Lung (tissue), 12 donors: ENCODE results near the gene P3R3URF. TPM values are rescaled to one million over a fixed set of nuclear protein-coding genes. Genes with fewer than 3 reads are reported as not detected.

Experiments used
- ATAC-seq: fragments of 200-7000 bp; cut with Tn5 transposase; one replicate; pipeline ENCODE4 v1.9.1; 2020; ENCODE audit warnings: moderate number of reproducible peaks; ENCODE audit not compliant: insufficient read depth, low FRiP score
- DNase-seq, 3 donors: peaks; one replicate each; pipeline ENCODE4 v3.0.0-alpha.2; 2013 to 2017
- H3K27ac ChIP-seq, 2 donors: one replicate each; pipeline ENCODE4 v1.5.1; 2013; ENCODE audit warnings: mild to moderate bottlenecking in 2 of 2, moderate library complexity in 2 of 2, control low read depth in 1 of 2, inconsistent platforms in 1 of 2, low read depth in 1 of 2, low read length in 1 of 2
- H3K27me3 ChIP-seq, 3 donors: one replicate each; pipeline ENCODE4 v1.5.1; 2013; ENCODE audit warnings: low read length in 2 of 3; ENCODE audit not compliant: control insufficient read depth in 3 of 3, insufficient read depth in 3 of 3
- H3K36me3 ChIP-seq, 4 donors: one replicate each; pipeline ENCODE4 v1.5.1; 2013; ENCODE audit warnings: low read length in 4 of 4, mild to moderate bottlenecking in 1 of 4, moderate library complexity in 1 of 4; ENCODE audit not compliant: control insufficient read depth in 4 of 4, insufficient read depth in 4 of 4
- H3K4me1 ChIP-seq, 5 donors: one replicate each; pipeline ENCODE4 v1.5.1; 2013; ENCODE audit warnings: low read length in 5 of 5, mild to moderate bottlenecking in 2 of 5, moderate library complexity in 1 of 5; ENCODE audit not compliant: control insufficient read depth in 5 of 5, insufficient read depth in 5 of 5
- H3K4me3 ChIP-seq: one replicate; pipeline ENCODE4 v1.5.1; 2013; ENCODE audit warnings: mild to moderate bottlenecking, control low read depth, moderate library complexity
- H3K9ac ChIP-seq, 2 donors: one replicate each; pipeline ENCODE4 v1.5.1; 2013; ENCODE audit warnings: low read length in 2 of 2, control low read depth in 1 of 2; ENCODE audit not compliant: insufficient read depth in 1 of 2
- H3K9me3 ChIP-seq, 4 donors: one replicate each; pipeline ENCODE4 v1.5.1; 2013; ENCODE audit warnings: low read length in 3 of 4, mild to moderate bottlenecking in 1 of 4, moderate library complexity in 1 of 4; ENCODE audit not compliant: control insufficient read depth in 4 of 4, insufficient read depth in 3 of 4
- CTCF ChIP-seq: IDR thresholded peaks from 2 replicates; pipeline ENCODE4 v1.5.1; 2012; ENCODE audit warnings: mild to moderate bottlenecking; ENCODE audit errors: control extremely low read depth, extremely low read depth
- WGBS, 2 donors: extraction: QIAGEN DNeasy Blood & Tissue Kit; methylation state at CpG; one replicate each; pipeline ENCODE4 v1.1.7; 2013; 5-methylcytosine and 5-hydroxymethylcytosine counted together
- polyA plus RNA-seq, 2 donors: library from polyadenylated mRNA; stranded (reverse); fragments of 200-250 nt; gene quantifications; one replicate each; pipeline ENCODE4 v1.2.1, GENCODE V29; 2013
- total RNA-seq, 2 donors: library from RNA; depleted of rRNA in 1 of 2; stranded (reverse); fragments of >200 nt in 1 of 2; gene quantifications; one replicate each; pipeline ENCODE4 v1.2.1, GENCODE V29; 2014 to 2021
- donor health status: control.
- donor health status: control.
- donor health status: Bipolar disorder and iron deficiency.
- donor health status: healthy.
- donor health status: DM: yes; HTN: yes; CAD: no.

Gene P3R3URF
- total and polyA plus RNA-seq, 4 donors: not detected

GRCh38 chr1:46203738-46204405, 27.6 kb upstream of the P3R3URF start:
- Histone ChIP-seq H3K4me3 (peak overlapping the region; percentile 68), H3K27ac (peak overlapping the region; percentile 35 to 89), H3K9me3 (no peaks in the 10 kb centered on the region), H3K27me3 (no peaks in the 10 kb centered on the region), H3K4me1 (peaks cover 0 to 15% (median 8%) of the 10 kb centered on the region in 5 donors), H3K9ac (peak overlapping the region; percentile 34 to 55), H3K36me3 (no peaks in the 10 kb centered on the region)
- WGBS, 2 donors: 26 to 41% methylated on average over 14 of the region's 14 CpGs
- no peak for TF ChIP-seq CTCF
- no peak for ATAC-seq
- no peak for DNase-seq

GRCh38 chr1:46199233-46199749, 23.0 kb upstream of the P3R3URF start:
- Histone ChIP-seq H3K4me3 (no peak overlapping the region), H3K27ac (no peak overlapping the region), H3K9ac (no peak overlapping the region), H3K4me1 (peaks cover 0 to 26% (median 12%) of the 10 kb centered on the region in 5 donors), H3K9me3 (no peaks in the 10 kb centered on the region), H3K36me3 (peaks cover 0 to 14% (median 2%) of the 10 kb centered on the region in 4 donors), H3K27me3 (no peaks in the 10 kb centered on the region)
- ATAC-seq (no peak), DNase-seq (peak in 1 of 3 donors; percentile 18)
- TF ChIP-seq CTCF: no peak
- 88 to 91% methylated on average over 3 of the region's 3 CpGs for WGBS, 2 donors

- Histone ChIP-seq H3K9ac (peak within 1 kb of the TSS; percentile 72 to 80), H3K27ac (peak within 1 kb of the TSS; percentile 80 to 86), H3K4me3 (peak within 1 kb of the TSS; percentile 86), H3K4me1 (peaks cover 0 to 22% (median 6%) of the 10 kb centered on the region in 5 donors), H3K36me3 (peaks cover 0 to 20% (median 7%) of the 10 kb centered on the region in 4 donors), H3K9me3 (no peaks in the 10 kb centered on the region), H3K27me3 (no peaks in the 10 kb centered on the region)
- peak; percentile 70 to 79 (median 71) for DNase-seq
- 1 to 2% methylated on average over 24 to 67 of the region's 67 CpGs for WGBS, 2 donors
- no peak for TF ChIP-seq CTCF
- peak; percentile 92 for ATAC-seq
These were observed 21.9 kb upstream of the P3R3URF start, which contains the start of gene POMGNT1 for GRCh38 chr1:46197964-46198811. Gene POMGNT1, minus strand, starts transcription at chr1:46198434. Its CDS starts 613 bp downstream, at chr1:46197821.
